Measurements from ENCODE around the gene SEMA6B. TPM values are rescaled to one million over a fixed set of nuclear protein-coding genes. Genes with fewer than 3 reads are reported as not detected.

The SEMA6B gene
- total RNA-seq, 1 experiment from 2014 or later = 5.7 TPM

DNA sequence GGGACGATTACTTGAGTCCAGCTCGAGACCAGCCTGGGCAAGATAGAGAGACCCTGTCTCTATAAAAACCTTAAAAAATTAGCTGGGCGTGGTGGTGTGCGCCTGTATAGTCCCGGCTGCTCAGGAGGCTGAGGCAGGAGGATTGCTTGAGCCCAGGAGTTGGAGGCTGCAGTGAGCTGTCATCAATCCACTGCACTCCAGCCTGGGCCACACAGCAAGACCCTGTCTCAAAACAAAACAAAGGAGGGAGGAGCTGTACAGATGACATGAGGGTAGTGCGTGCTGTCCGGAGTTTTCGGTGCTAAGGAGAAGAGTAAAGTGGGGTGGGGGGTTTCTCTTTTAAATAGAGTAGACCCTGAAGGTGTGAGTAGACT is 64.8 kb downstream of the SEMA6B start:
- no peak overlapping the region for H3K27ac ChIP-seq (ENCODE audit: low read length)
- intact Hi-C loops (cut with micrococcal nuclease; ENCODE audit: unreplicated experiment) = no loop called here
- no peaks in the 10 kb centered on the region for H3K36me3 ChIP-seq (ENCODE audit: control insufficient read depth, insufficient read depth, low read length)
- TF ChIP-seq SIN3A (IDR thresholded peaks at IDR 0.05; ENCODE audit: borderline replicate concordance, insufficient read depth, low read depth, low read length) = no peak
- no peak for TF ChIP-seq TCF7L2 (IDR thresholded peaks at IDR 0.05; ENCODE audit: low read depth, low read length)
- TF ChIP-seq REST (IDR thresholded peaks at IDR 0.05; ENCODE audit: insufficient read depth in 1 of 2, low read depth in 2 of 2, low read length in 1 of 2) = no peak
- no peak for TF ChIP-seq POLR2AphosphoS5 (IDR thresholded peaks at IDR 0.05; ENCODE audit: low read depth, low read length)
- TF ChIP-seq, protein P1, sequence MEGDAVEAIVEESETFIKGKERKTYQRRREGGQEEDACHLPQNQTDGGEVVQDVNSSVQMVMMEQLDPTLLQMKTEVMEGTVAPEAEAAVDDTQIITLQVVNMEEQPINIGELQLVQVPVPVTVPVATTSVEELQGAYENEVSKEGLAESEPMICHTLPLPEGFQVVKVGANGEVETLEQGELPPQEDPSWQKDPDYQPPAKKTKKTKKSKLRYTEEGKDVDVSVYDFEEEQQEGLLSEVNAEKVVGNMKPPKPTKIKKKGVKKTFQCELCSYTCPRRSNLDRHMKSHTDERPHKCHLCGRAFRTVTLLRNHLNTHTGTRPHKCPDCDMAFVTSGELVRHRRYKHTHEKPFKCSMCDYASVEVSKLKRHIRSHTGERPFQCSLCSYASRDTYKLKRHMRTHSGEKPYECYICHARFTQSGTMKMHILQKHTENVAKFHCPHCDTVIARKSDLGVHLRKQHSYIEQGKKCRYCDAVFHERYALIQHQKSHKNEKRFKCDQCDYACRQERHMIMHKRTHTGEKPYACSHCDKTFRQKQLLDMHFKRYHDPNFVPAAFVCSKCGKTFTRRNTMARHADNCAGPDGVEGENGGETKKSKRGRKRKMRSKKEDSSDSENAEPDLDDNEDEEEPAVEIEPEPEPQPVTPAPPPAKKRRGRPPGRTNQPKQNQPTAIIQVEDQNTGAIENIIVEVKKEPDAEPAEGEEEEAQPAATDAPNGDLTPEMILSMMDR (IDR thresholded peaks at IDR 0.05) = no peak
- H3K4me3 ChIP-seq (ENCODE audit: low read depth in 2 of 2, low read length in 2 of 2) = no peak overlapping the region
- H3K4me1 ChIP-seq (ENCODE audit: control insufficient read depth, insufficient read depth, low read length) = no peaks in the 10 kb centered on the region
- ATAC-seq (no peak), DNase-seq (ENCODE audit: low read depth, low spot score) (no peak)
- H3K9me3 ChIP-seq (ENCODE audit: control insufficient read depth, insufficient read depth, low read depth, low read length) = no peaks in the 10 kb centered on the region
- ChIA-PET CTCF (no interaction called here), POLR2A (no interaction called here)
- in situ Hi-C loops (cut with HindIII; ENCODE audit: low pct_unique_long_range_greater_than_20kb, low sequenced_read_pairs) = no loop called here
- BruUV-seq (replicated peaks) = no TSS peak
- H3K27me3 ChIP-seq (ENCODE audit: control insufficient read depth, insufficient read depth, low read length) = no peaks in the 10 kb centered on the region

DNA sequence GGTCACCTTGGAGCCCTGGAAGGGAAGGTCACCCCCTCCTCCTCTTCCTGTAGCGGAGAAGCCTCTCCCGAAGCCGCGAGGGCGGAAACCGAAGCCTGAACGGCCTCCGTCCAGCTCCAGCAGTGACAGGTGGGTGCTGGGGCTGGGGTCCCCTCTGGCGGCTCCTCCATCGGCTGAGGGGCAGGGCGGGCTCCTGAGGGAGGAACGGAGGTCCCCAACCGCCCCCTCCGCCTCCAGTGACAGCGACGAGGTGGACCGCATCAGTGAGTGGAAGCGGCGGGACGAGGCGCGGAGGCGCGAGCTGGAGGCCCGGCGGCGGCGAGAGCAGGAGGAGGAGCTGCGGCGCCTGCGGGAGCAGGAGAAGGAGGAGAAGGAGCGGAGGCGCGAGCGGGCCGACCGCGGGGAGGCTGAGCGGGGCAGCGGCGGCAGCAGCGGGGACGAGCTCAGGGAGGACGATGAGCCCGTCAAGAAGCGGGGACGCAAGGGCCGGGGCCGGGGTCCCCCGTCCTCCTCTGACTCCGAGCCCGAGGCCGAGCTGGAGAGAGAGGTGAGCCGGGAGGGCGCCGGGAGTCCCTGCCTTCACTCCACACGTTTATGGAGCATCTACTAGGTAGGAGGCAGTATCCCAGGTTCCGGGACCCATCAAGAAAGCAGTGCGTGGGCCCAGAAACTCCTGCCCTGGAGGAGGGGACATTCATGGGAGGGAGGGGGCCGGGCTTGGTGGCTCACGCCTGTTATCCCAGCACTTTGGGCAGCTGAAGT is 65.4 kb downstream of the SEMA6B start:
- CTCF ChIA-PET = no interaction called here
- BruUV-seq (replicated peaks) = TSS peak; percentile 71
- Histone ChIP-seq H3K27ac (ENCODE audit: low read length) (no peak overlapping the region), H3K27me3 (ENCODE audit: control insufficient read depth, insufficient read depth, low read length) (no peaks in the 10 kb centered on the region), H3K4me3 (ENCODE audit: low read depth in 2 of 2, low read length in 2 of 2) (no peak overlapping the region), H3K4me1 (ENCODE audit: control insufficient read depth, insufficient read depth, low read length) (no peaks in the 10 kb centered on the region), H3K9me3 (ENCODE audit: control insufficient read depth, insufficient read depth, low read depth, low read length) (no peaks in the 10 kb centered on the region), H3K36me3 (ENCODE audit: control insufficient read depth, insufficient read depth, low read length) (no peaks in the 10 kb centered on the region)
- DNase-seq (ENCODE audit: low read depth, low spot score) (no peak), ATAC-seq (no peak)
- intact Hi-C loops (cut with micrococcal nuclease; ENCODE audit: unreplicated experiment) = no loop called here
- TF ChIP-seq, protein P1 (IDR thresholded peaks at IDR 0.05) = no peak
- TF ChIP-seq REST (IDR thresholded peaks at IDR 0.05; ENCODE audit: insufficient read depth in 1 of 2, low read depth in 2 of 2, low read length in 1 of 2) (no peak), POLR2AphosphoS5 (IDR thresholded peaks at IDR 0.05; ENCODE audit: low read depth, low read length) (no peak), TCF7L2 (IDR thresholded peaks at IDR 0.05; ENCODE audit: low read depth, low read length) (no peak), SIN3A (IDR thresholded peaks at IDR 0.05; ENCODE audit: borderline replicate concordance, insufficient read depth, low read depth, low read length) (no peak)
- POLR2A ChIA-PET = no interaction called here
- in situ Hi-C loops (cut with HindIII; ENCODE audit: low pct_unique_long_range_greater_than_20kb, low sequenced_read_pairs) = no loop called here

Measured in Panc1 (cell line).